ENCODE measurements around the gene THSD4.

The THSD4 gene

GRCh38 chr15:71455107-71455506, 339.8 kb downstream of the THSD4 start:
- H3K27ac ChIP-seq, result no peak overlapping the region
- no peak for TF ChIP-seq CTCF (conservative IDR thresholded peaks at IDR 0.05)

- TF ChIP-seq CTCF (conservative IDR thresholded peaks at IDR 0.05), result no peak
Measured at GRCh38 chr15:71455878-71456277, 340.6 kb downstream of the THSD4 start.

GRCh38 chr15:71456362-71456761, 341.1 kb downstream of the THSD4 start:
- no peak for TF ChIP-seq CTCF (conservative IDR thresholded peaks at IDR 0.05)
- H3K27ac ChIP-seq, result no peak overlapping the region

More at GRCh38 chr15:71455878-71456277, 340.6 kb downstream of the THSD4 start:
- H3K27ac ChIP-seq, result no peak overlapping the region

GRCh38 chr15:71456811-71457210, 341.5 kb downstream of the THSD4 start:
- H3K27ac ChIP-seq, result no peak overlapping the region
- TF ChIP-seq CTCF (conservative IDR thresholded peaks at IDR 0.05), result no peak

- H3K27ac ChIP-seq, result no peak overlapping the region
- TF ChIP-seq CTCF (conservative IDR thresholded peaks at IDR 0.05), result no peak
Measured at GRCh38 chr15:71458089-71458660, 342.9 kb downstream of the THSD4 start.

- H3K27ac ChIP-seq, result no peak overlapping the region
- TF ChIP-seq CTCF (conservative IDR thresholded peaks at IDR 0.05), result no peak
Measured at GRCh38 chr15:71461748-71462147, 346.5 kb downstream of the THSD4 start.

GRCh38 chr15:71462638-71463037, 347.4 kb downstream of the THSD4 start:
- TF ChIP-seq CTCF (conservative IDR thresholded peaks at IDR 0.05), result no peak
- H3K27ac ChIP-seq, result no peak overlapping the region

Measured in VCaP (cell line).